ENCODE measurements around the gene GLI1. TPM values are rescaled to one million over a fixed set of nuclear protein-coding genes. Genes with fewer than 3 reads are reported as not detected.
A peak's percentile ranks its signal among the peaks of the same experiment; 100 is the strongest.
"Not testable (repeated sequence)": the region's sequence is repeated elsewhere in the genome, so short reads cannot be mapped to it uniquely, and the experiment has no call there.

GLI1 gene
- total RNA-seq: 10 to 100 TPM in 1 of 2 donors, 1 to 10 TPM in 1; 1.7 to 13.0 TPM

GRCh38 chr12:57459750-57460467, at the start of gene GLI1:
Gene GLI1, plus strand, starts transcription at chr12:57459785. Its CDS starts 3,907 bp downstream, at chr12:57463692.
- peak within 1 kb of the TSS; percentile 71 for H3K4me3 ChIP-seq
- peaks cover 12 to 18% of the 10 kb centered on the region in 2 donors for H3K4me1 ChIP-seq (ENCODE audit: control insufficient read depth in 1 of 2, low read depth in 2 of 2)
- H3K36me3 ChIP-seq: no peaks in the 10 kb centered on the region
- DNase-seq (ENCODE audit: low spot score): no peak
- peak within 1 kb of the TSS; percentile 43 to 64 for H3K27ac ChIP-seq
- no peaks in the 10 kb centered on the region for H3K9me3 ChIP-seq
- no peak for TF ChIP-seq CTCF (IDR thresholded peaks at IDR 0.05)
- H3K27me3 ChIP-seq (replicated peaks; ENCODE audit: insufficient read depth): no peaks in the 10 kb centered on the region
- no peak for ATAC-seq (ENCODE audit: insufficient number of reproducible peaks, low FRiP score, low read depth)

GRCh38 chr12:57410534-57410933, 49.1 kb upstream of the GLI1 start:
- DNase-seq (ENCODE audit: low spot score) (no peak), ATAC-seq (ENCODE audit: insufficient number of reproducible peaks, low FRiP score, low read depth) (no peak)
- no peaks in the 10 kb centered on the region for H3K9me3 ChIP-seq
- TF ChIP-seq CTCF (IDR thresholded peaks at IDR 0.05): no peak
- peaks cover 0 to 5% of the 10 kb centered on the region in 2 donors for H3K4me1 ChIP-seq (ENCODE audit: control insufficient read depth in 1 of 2, low read depth in 2 of 2)
- no peak overlapping the region for H3K4me3 ChIP-seq
- H3K36me3 ChIP-seq: no peaks in the 10 kb centered on the region
- H3K27me3 ChIP-seq (replicated peaks; ENCODE audit: insufficient read depth): no peaks in the 10 kb centered on the region
- H3K27ac ChIP-seq: no peak overlapping the region

- not testable (repeated sequence) for H3K36me3 ChIP-seq; DNase-seq (ENCODE audit: low spot score); H3K27ac ChIP-seq; H3K9me3 ChIP-seq; ATAC-seq (ENCODE audit: insufficient number of reproducible peaks, low FRiP score, low read depth); H3K27me3 ChIP-seq (replicated peaks; ENCODE audit: insufficient read depth); H3K4me3 ChIP-seq
- H3K4me1 ChIP-seq (ENCODE audit: control insufficient read depth in 1 of 2, low read depth in 2 of 2): peaks cover 23% of the 10 kb centered on the region in 2 donors
Measured at GRCh38 chr12:57414160-57414559, 45.4 kb upstream of the GLI1 start.

GRCh38 chr12:57415088-57415487, 44.5 kb upstream of the GLI1 start:
- Histone ChIP-seq H3K27me3 (replicated peaks; ENCODE audit: insufficient read depth) (no peaks in the 10 kb centered on the region), H3K9me3 (no peaks in the 10 kb centered on the region), H3K4me3 (no peak overlapping the region), H3K36me3 (no peaks in the 10 kb centered on the region), H3K4me1 (ENCODE audit: control insufficient read depth in 1 of 2, low read depth in 2 of 2) (peaks cover 23% of the 10 kb centered on the region in 2 donors), H3K27ac (no peak overlapping the region)
- DNase-seq (ENCODE audit: low spot score): no peak
- ATAC-seq (ENCODE audit: insufficient number of reproducible peaks, low FRiP score, low read depth): no peak
- no peak for TF ChIP-seq CTCF (IDR thresholded peaks at IDR 0.05)

- no peak overlapping the region for H3K4me3 ChIP-seq
- TF ChIP-seq CTCF (IDR thresholded peaks at IDR 0.05): no peak
- H3K27me3 ChIP-seq (replicated peaks; ENCODE audit: insufficient read depth): no peaks in the 10 kb centered on the region
- H3K36me3 ChIP-seq: no peaks in the 10 kb centered on the region
- peak overlapping the region in 1 of 2 donors; percentile 52 for H3K27ac ChIP-seq
- DNase-seq (ENCODE audit: low spot score) (no peak), ATAC-seq (ENCODE audit: insufficient number of reproducible peaks, low FRiP score, low read depth) (no peak)
- peaks cover 23% of the 10 kb centered on the region in 2 donors for H3K4me1 ChIP-seq (ENCODE audit: control insufficient read depth in 1 of 2, low read depth in 2 of 2)
- H3K9me3 ChIP-seq: no peaks in the 10 kb centered on the region
Measured at GRCh38 chr12:57416039-57416996, 43.3 kb upstream of the GLI1 start.

All from thoracic aorta (tissue), 2 donors.